GM10266 (cell line): Measurements from ENCODE around the gene GRPEL2.

Experiments used
- DNase-seq: peaks from one replicate; pipeline ENCODE4 v3.0.0; 2012; ENCODE audit errors: extremely low spot score
- TF ChIP-seq, protein P1 (sequence below): IDR thresholded peaks from 2 replicates; pipeline ENCODE4 v1.5.1; 2012; ENCODE audit warnings: mild to moderate bottlenecking, low read depth; ENCODE audit not compliant: control insufficient read depth, insufficient read depth; ENCODE audit errors: missing control alignments

The GRPEL2 gene

DNA sequence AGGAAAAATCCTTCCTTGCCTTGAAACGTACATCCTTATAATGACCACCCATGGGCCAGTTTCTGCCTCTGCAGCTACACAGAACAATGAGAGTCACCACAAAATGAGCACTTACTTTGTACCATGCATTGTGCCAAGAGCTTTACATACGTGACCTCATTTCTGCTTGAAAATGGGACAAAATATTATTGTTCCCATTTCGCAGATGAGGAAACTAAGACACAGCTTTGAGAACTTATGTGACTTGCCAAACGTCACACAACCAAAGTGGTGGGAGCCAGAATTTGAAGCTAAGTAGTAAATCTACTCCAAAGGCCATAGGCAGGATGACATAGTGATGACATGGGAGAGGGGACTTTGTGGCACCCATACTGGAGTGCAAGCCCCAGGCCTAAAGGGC, 34.8 kb upstream of the GRPEL2 start:
- no peak for DNase-seq
- TF ChIP-seq, protein P1, sequence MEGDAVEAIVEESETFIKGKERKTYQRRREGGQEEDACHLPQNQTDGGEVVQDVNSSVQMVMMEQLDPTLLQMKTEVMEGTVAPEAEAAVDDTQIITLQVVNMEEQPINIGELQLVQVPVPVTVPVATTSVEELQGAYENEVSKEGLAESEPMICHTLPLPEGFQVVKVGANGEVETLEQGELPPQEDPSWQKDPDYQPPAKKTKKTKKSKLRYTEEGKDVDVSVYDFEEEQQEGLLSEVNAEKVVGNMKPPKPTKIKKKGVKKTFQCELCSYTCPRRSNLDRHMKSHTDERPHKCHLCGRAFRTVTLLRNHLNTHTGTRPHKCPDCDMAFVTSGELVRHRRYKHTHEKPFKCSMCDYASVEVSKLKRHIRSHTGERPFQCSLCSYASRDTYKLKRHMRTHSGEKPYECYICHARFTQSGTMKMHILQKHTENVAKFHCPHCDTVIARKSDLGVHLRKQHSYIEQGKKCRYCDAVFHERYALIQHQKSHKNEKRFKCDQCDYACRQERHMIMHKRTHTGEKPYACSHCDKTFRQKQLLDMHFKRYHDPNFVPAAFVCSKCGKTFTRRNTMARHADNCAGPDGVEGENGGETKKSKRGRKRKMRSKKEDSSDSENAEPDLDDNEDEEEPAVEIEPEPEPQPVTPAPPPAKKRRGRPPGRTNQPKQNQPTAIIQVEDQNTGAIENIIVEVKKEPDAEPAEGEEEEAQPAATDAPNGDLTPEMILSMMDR = no peak

DNA sequence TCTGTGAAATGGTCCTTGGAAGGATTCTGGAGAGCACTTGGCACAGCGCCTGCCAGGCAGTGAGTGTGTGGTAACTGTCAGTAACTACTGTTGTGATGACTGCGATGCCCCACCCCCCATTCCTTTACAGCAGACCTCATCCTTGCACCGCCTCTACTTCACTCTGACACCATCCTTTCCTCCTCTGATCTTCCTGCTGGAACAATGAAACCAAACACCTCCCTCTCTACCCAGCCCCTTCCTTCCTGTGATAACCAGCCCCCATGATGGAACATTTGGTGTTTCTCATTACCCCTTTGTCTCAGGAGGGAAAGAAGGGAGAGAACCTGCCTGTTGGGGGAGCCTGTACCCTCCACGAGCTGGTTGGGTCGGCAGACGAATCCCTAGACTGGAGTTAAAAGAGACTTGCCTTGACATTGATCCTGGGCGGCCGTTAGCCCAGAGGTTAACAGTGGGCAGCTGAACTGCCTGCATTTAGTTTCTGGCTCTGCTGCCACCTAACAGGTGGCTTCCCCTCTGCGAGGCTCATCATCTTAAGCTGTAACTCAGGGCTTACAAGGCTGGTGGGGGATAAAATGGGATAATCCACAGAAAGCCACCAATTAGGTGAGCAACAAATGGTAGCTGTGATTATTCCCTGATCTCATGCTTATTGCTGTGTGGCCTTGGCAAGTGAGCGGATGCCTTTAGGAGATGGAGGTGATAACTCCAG, 34.2 kb upstream of the GRPEL2 start:
- TF ChIP-seq, protein P1 = no peak
- DNase-seq = no peak

DNA sequence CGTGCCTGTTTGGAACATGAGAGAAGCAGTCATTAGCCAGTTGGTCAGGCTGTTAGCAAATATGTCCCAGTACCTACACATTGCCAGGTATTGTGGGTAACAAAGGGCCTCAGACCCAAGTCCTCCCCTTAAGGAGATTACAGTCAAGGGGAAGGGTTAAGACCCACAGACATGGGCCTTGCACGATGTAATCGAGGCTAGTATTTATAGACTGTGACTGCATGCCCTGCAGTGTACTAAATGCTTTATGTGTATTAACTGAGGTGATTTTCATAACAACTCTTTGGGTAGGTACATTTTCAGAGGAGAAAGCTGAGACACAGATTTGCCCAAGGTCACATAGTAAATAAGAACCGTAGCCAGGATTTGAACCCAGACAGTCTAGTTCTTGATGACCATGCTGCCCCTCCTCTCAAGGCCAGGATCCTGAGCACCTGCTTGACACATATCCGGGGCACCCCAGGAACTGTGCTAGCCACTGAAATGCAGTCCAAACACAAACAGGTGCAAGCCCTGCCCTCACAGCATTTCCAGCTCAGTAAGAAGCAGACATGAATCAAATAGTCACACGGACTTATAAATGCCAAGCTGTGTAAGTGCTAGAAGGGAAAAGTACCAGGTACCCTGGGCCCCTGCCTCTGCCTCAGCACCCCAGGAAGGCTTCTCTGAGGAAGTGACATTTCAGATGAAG, 32.0 kb upstream of the GRPEL2 start:
- DNase-seq = no peak
- TF ChIP-seq, protein P1 = no peak

DNA sequence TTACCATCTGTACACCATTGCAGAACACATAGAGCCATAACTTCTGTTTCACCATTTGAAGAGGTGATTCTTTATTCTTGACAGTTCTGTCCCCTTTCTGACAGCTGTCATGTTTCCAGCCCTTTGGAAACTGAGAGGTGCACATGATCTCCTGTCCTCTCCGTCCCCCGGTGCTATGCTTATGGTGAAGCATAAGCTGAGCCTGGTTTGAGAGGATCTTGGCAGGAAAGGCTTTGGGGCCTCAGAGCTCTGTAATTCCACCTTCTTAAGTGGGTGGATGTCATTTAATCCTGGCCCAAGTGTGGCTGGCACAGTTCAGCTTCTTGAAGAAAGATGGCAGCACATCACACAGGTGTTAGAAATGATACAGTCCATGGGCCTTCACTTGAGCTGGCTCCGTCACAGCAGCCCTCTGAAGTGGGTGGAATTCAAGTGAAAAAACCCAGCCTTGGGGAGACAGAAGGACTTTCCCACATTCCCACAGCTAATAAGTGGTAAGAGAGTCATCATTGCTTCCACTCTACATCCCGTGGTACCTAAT, 30.7 kb upstream of the GRPEL2 start:
- no peak for DNase-seq
- TF ChIP-seq, protein P1 = peak; percentile 6

DNA sequence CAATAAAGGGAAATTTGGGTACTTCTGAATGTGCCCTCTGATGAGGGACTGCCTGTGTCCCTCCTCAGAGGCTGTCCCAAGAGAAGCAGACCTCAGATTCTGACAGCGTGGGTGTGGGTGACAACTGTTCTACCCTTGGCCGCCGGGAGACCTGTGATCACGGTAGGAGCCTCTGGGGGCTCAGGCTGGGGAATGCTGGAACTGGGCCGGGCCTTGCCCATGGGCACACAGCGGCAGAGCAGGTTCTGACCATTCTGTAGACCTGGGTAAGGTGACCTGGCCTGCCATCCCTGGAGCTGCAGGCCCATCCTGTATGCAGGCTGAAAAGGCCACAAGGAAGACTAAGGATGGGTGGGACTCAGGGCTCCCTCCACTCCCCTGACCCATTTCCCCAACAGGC, 29.5 kb upstream of the GRPEL2 start:
- DNase-seq = no peak
- TF ChIP-seq, protein P1 = no peak

DNA sequence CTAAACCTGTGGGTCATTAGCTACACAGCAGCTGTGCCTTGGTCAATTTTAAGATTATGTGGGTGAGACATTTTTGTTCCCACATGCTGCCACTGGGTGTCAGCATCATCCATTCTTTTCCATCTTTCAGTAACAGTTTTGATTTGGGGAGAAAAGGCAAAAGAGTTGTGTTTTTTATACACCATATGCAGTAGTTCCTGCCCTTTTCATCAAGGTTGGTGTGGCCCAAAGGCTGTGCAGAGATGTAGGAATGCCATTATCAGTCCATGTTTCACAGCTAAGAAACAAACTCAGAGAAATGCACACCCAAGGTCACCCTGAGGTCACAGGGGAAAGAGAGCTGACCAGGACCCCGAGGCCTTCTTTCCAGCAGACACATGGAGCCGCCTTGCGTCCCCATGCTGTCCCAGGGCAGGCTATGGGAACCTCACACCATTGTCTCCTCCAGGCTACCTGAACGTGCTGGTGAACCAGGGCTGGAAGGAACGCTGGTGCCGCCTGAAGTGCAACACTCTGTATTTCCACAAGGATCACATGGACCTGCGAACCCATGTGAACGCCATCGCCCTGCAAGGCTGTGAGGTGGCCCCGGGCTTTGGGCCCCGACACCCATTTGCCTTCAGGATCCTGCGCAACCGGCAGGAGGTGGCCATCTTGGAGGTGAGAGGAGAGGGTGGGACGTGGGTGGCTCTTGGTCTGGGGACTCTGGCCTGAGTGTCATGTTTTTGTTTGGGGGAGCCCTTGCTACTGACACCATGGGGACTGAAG, 27.8 kb upstream of the GRPEL2 start:
- peak; percentile 48 for DNase-seq

More for the DNA sequence above, 27.8 kb upstream of the GRPEL2 start:
- TF ChIP-seq, protein P1 = peak; percentile 79
